Measurements from ENCODE around the gene AGO3.

Gene AGO3

GRCh38 chr1:36092166-36092797 lies 161.4 kb downstream of the AGO3 start:
- H3K79me1 ChIP-seq (ENCODE audit: low read length), result peaks cover 11% of the 10 kb centered on the region
- no peak overlapping the region for H3K4me3 ChIP-seq (ENCODE audit: low read length)
- no peak overlapping the region for H3K27ac ChIP-seq (ENCODE audit: low read depth, low read length)
- peaks cover 7% of the 10 kb centered on the region for H3K79me2 ChIP-seq (ENCODE audit: control insufficient read depth, insufficient read depth, low read length)
- H3K4me2 ChIP-seq (ENCODE audit: low read length), result no peak overlapping the region
- no peak for DNase-seq
- no peak overlapping the region for H3K9ac ChIP-seq (ENCODE audit: low read length)
- no peak overlapping the region for H2BK5ac ChIP-seq (ENCODE audit: low read length)
- H3K23ac ChIP-seq (ENCODE audit: low read length), result no peak overlapping the region
- no peaks in the 10 kb centered on the region for H3K27me3 ChIP-seq (ENCODE audit: insufficient read depth, low read length, poor library complexity)
- H2AK5ac ChIP-seq (ENCODE audit: low read length), result no peak overlapping the region
- H3K36me3 ChIP-seq (ENCODE audit: control insufficient read depth, insufficient read depth, low read length), result peaks cover 14% of the 10 kb centered on the region
- no CpG with 5 or more reads among the region's 17 CpGs for WGBS (ENCODE audit: extremely low coverage, insufficient coverage, low lambda C conversion rate)
- no peak overlapping the region for H4K8ac ChIP-seq (ENCODE audit: low read depth, low read length)
- H3K4ac ChIP-seq (ENCODE audit: low read depth, low read length), result no peak overlapping the region
- no peak overlapping the region for H2BK15ac ChIP-seq (replicated peaks; ENCODE audit: low read depth)
- no peak overlapping the region for H3K56ac ChIP-seq (ENCODE audit: low read length)
- no peak overlapping the region for H2BK120ac ChIP-seq (ENCODE audit: low read depth, low read length)
- H3K4me1 ChIP-seq (ENCODE audit: control insufficient read depth, low read depth, low read length), result peaks cover 2% of the 10 kb centered on the region
- H3K18ac ChIP-seq (ENCODE audit: low read length), result no peak overlapping the region
- no peak overlapping the region for H4K5ac ChIP-seq (ENCODE audit: low read length)

GRCh38 chr1:36092798-36093185 lies 161.9 kb downstream of the AGO3 start:
- Histone ChIP-seq H3K4me1 (ENCODE audit: control insufficient read depth, low read depth, low read length) (peaks cover 2% of the 10 kb centered on the region), H3K4ac (ENCODE audit: low read depth, low read length) (no peak overlapping the region), H2BK5ac (ENCODE audit: low read length) (no peak overlapping the region), H3K27ac (ENCODE audit: low read depth, low read length) (no peak overlapping the region), H3K56ac (ENCODE audit: low read length) (no peak overlapping the region), H3K18ac (ENCODE audit: low read length) (no peak overlapping the region), H3K23ac (ENCODE audit: low read length) (no peak overlapping the region), H2BK120ac (ENCODE audit: low read depth, low read length) (no peak overlapping the region), H3K27me3 (ENCODE audit: insufficient read depth, low read length, poor library complexity) (no peaks in the 10 kb centered on the region), H2AK5ac (ENCODE audit: low read length) (no peak overlapping the region), H3K79me2 (ENCODE audit: control insufficient read depth, insufficient read depth, low read length) (peaks cover 7% of the 10 kb centered on the region), H3K79me1 (ENCODE audit: low read length) (peaks cover 11% of the 10 kb centered on the region), H4K5ac (ENCODE audit: low read length) (no peak overlapping the region), H3K9ac (ENCODE audit: low read length) (no peak overlapping the region), H4K8ac (ENCODE audit: low read depth, low read length) (no peak overlapping the region), H3K4me3 (ENCODE audit: low read length) (no peak overlapping the region), H3K4me2 (ENCODE audit: low read length) (no peak overlapping the region), H2BK15ac (replicated peaks; ENCODE audit: low read depth) (no peak overlapping the region), H3K36me3 (ENCODE audit: control insufficient read depth, insufficient read depth, low read length) (peaks cover 14% of the 10 kb centered on the region)
- no peak for DNase-seq
- no CpG with 5 or more reads among the region's 9 CpGs for WGBS (ENCODE audit: extremely low coverage, insufficient coverage, low lambda C conversion rate)

DNA sequence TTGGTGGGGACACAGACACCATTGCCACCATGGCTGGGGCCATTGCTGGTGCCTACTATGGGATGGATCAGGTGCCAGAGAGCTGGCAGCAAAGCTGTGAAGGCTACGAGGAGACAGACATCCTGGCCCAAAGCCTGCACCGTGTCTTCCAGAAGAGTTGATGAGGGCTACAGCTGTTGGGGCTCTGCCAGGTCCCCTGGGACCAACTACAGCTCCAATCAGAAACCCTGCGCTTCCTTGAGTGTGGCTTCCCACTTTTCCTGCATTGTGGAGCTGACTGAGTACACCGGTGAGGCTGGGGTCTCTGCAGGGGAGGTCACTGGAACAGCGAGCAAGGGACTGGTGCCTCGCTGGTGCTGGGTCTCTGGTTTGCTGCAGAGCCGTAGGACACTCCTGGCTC lies 162.3 kb downstream of the AGO3 start:
- H3K9ac ChIP-seq (ENCODE audit: low read length), result no peak overlapping the region
- no peak for DNase-seq
- H2BK5ac ChIP-seq (ENCODE audit: low read length), result no peak overlapping the region
- peaks cover 7% of the 10 kb centered on the region for H3K79me2 ChIP-seq (ENCODE audit: control insufficient read depth, insufficient read depth, low read length)
- no peak overlapping the region for H4K5ac ChIP-seq (ENCODE audit: low read length)
- no peak overlapping the region for H3K56ac ChIP-seq (ENCODE audit: low read length)
- no peak overlapping the region for H3K23ac ChIP-seq (ENCODE audit: low read length)
- H3K4ac ChIP-seq (ENCODE audit: low read depth, low read length), result no peak overlapping the region
- H2BK120ac ChIP-seq (ENCODE audit: low read depth, low read length), result no peak overlapping the region
- no CpG with 5 or more reads among the region's 7 CpGs for WGBS (ENCODE audit: extremely low coverage, insufficient coverage, low lambda C conversion rate)
- no peak overlapping the region for H4K8ac ChIP-seq (ENCODE audit: low read depth, low read length)
- no peak overlapping the region for H2BK15ac ChIP-seq (replicated peaks; ENCODE audit: low read depth)
- peaks cover 1% of the 10 kb centered on the region for H3K4me1 ChIP-seq (ENCODE audit: control insufficient read depth, low read depth, low read length)
- H3K36me3 ChIP-seq (ENCODE audit: control insufficient read depth, insufficient read depth, low read length), result peaks cover 14% of the 10 kb centered on the region
- H2AK5ac ChIP-seq (ENCODE audit: low read length), result no peak overlapping the region
- peaks cover 11% of the 10 kb centered on the region for H3K79me1 ChIP-seq (ENCODE audit: low read length)
- H3K4me3 ChIP-seq (ENCODE audit: low read length), result no peak overlapping the region
- H3K4me2 ChIP-seq (ENCODE audit: low read length), result no peak overlapping the region
- H3K27ac ChIP-seq (ENCODE audit: low read depth, low read length), result no peak overlapping the region
- no peak overlapping the region for H3K18ac ChIP-seq (ENCODE audit: low read length)
- H3K27me3 ChIP-seq (ENCODE audit: insufficient read depth, low read length, poor library complexity), result no peaks in the 10 kb centered on the region

DNA sequence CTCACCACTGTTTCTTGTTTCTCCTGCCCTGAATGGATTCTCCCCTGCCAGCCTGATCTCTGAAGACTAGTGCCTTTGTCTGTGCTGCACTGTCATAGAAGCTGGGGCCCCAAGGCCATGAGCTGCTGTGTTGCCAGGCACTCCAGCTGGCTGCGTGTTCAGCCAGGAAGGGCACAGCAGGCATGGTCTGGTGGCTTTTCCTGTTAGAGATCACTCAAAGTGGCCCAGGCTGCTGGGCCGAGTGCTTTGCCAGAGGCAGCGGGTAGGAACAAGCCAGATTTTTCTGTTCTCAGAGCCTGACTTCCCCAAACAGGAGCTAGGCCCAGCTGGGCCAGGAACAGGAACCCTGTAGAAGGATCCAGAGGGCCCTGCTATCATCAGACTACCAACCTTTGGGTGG lies 163.0 kb downstream of the AGO3 start:
- no peak for DNase-seq

GRCh38 chr1:36094621-36095061 lies 163.7 kb downstream of the AGO3 start:
- no peak overlapping the region for H3K18ac ChIP-seq (ENCODE audit: low read length)
- H3K56ac ChIP-seq (ENCODE audit: low read length), result no peak overlapping the region
- H3K9ac ChIP-seq (ENCODE audit: low read length), result no peak overlapping the region
- no peak overlapping the region for H2BK15ac ChIP-seq (replicated peaks; ENCODE audit: low read depth)
- H3K79me2 ChIP-seq (ENCODE audit: control insufficient read depth, insufficient read depth, low read length), result peaks cover 2% of the 10 kb centered on the region
- no peak for DNase-seq
- H3K27me3 ChIP-seq (ENCODE audit: insufficient read depth, low read length, poor library complexity), result no peaks in the 10 kb centered on the region
- no peak overlapping the region for H2BK5ac ChIP-seq (ENCODE audit: low read length)
- no peak overlapping the region for H2AK5ac ChIP-seq (ENCODE audit: low read length)
- H3K4ac ChIP-seq (ENCODE audit: low read depth, low read length), result no peak overlapping the region
- H3K36me3 ChIP-seq (ENCODE audit: control insufficient read depth, insufficient read depth, low read length), result peaks cover 14% of the 10 kb centered on the region
- WGBS (ENCODE audit: extremely low coverage, insufficient coverage, low lambda C conversion rate), result no CpG with 5 or more reads among the region's 8 CpGs
- no peak overlapping the region for H3K27ac ChIP-seq (ENCODE audit: low read depth, low read length)
- no peak overlapping the region for H2BK120ac ChIP-seq (ENCODE audit: low read depth, low read length)
- no peak overlapping the region for H3K4me3 ChIP-seq (ENCODE audit: low read length)
- peaks cover 5% of the 10 kb centered on the region for H3K79me1 ChIP-seq (ENCODE audit: low read length)
- H4K5ac ChIP-seq (ENCODE audit: low read length), result no peak overlapping the region
- H3K4me2 ChIP-seq (ENCODE audit: low read length), result no peak overlapping the region
- H3K4me1 ChIP-seq (ENCODE audit: control insufficient read depth, low read depth, low read length), result no peaks in the 10 kb centered on the region
- H3K23ac ChIP-seq (ENCODE audit: low read length), result no peak overlapping the region
- H4K8ac ChIP-seq (ENCODE audit: low read depth, low read length), result no peak overlapping the region

More for the DNA sequence above, 163.0 kb downstream of the AGO3 start:
- H3K4me2 ChIP-seq (ENCODE audit: low read length), result no peak overlapping the region
- H3K79me1 ChIP-seq (ENCODE audit: low read length), result peaks cover 11% of the 10 kb centered on the region
- no CpG with 5 or more reads among the region's 3 CpGs for WGBS (ENCODE audit: extremely low coverage, insufficient coverage, low lambda C conversion rate)
- no peak overlapping the region for H3K56ac ChIP-seq (ENCODE audit: low read length)
- H3K4me3 ChIP-seq (ENCODE audit: low read length), result no peak overlapping the region
- no peaks in the 10 kb centered on the region for H3K4me1 ChIP-seq (ENCODE audit: control insufficient read depth, low read depth, low read length)
- no peak overlapping the region for H3K18ac ChIP-seq (ENCODE audit: low read length)
- no peak overlapping the region for H2BK5ac ChIP-seq (ENCODE audit: low read length)
- H3K79me2 ChIP-seq (ENCODE audit: control insufficient read depth, insufficient read depth, low read length), result peaks cover 7% of the 10 kb centered on the region
- no peak overlapping the region for H3K9ac ChIP-seq (ENCODE audit: low read length)
- no peak overlapping the region for H3K27ac ChIP-seq (ENCODE audit: low read depth, low read length)
- no peak overlapping the region for H2BK120ac ChIP-seq (ENCODE audit: low read depth, low read length)
- H3K4ac ChIP-seq (ENCODE audit: low read depth, low read length), result no peak overlapping the region
- H3K23ac ChIP-seq (ENCODE audit: low read length), result no peak overlapping the region
- no peaks in the 10 kb centered on the region for H3K27me3 ChIP-seq (ENCODE audit: insufficient read depth, low read length, poor library complexity)
- H2AK5ac ChIP-seq (ENCODE audit: low read length), result no peak overlapping the region
- H4K5ac ChIP-seq (ENCODE audit: low read length), result no peak overlapping the region
- no peak overlapping the region for H4K8ac ChIP-seq (ENCODE audit: low read depth, low read length)
- no peak overlapping the region for H2BK15ac ChIP-seq (replicated peaks; ENCODE audit: low read depth)
- H3K36me3 ChIP-seq (ENCODE audit: control insufficient read depth, insufficient read depth, low read length), result peaks cover 14% of the 10 kb centered on the region

All from mesendoderm (in vitro differentiated cells).